ENCODE measurements around the gene UGP2.

The UGP2 gene

DNA sequence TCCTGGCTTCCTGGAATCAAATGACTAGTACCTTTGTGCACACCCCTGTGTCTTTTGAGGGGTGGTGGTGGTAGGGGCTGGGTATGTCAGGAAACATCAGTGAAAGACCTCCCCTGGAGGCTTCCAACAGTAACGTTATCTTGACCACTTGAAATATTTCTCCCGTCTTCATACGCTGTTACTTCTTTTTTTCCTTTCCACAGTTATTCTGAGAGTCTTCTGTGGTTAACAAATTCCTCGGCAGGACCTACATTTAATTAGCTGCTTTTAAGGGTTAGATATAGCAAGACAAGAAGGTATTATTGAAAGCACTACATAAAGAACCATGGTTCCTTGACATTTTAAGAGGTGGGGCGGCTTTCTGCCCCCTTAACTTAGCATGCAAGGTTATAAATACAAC lies 34.6 kb downstream of the UGP2 start:
- Histone ChIP-seq H3K4me1 (ENCODE audit: insufficient read depth, low read length) (peaks cover 8% of the 10 kb centered on the region), H3K9me3 (ENCODE audit: low read length) (peaks cover 18% of the 10 kb centered on the region), H3K4me3 (ENCODE audit: low read length) (no peak overlapping the region), H2AFZ (ENCODE audit: low read depth, low read length) (no peak overlapping the region), H3K36me3 (ENCODE audit: insufficient read depth, low read length) (peaks cover 22% of the 10 kb centered on the region), H3K27me3 (ENCODE audit: insufficient read depth, low read length) (no peaks in the 10 kb centered on the region)

DNA sequence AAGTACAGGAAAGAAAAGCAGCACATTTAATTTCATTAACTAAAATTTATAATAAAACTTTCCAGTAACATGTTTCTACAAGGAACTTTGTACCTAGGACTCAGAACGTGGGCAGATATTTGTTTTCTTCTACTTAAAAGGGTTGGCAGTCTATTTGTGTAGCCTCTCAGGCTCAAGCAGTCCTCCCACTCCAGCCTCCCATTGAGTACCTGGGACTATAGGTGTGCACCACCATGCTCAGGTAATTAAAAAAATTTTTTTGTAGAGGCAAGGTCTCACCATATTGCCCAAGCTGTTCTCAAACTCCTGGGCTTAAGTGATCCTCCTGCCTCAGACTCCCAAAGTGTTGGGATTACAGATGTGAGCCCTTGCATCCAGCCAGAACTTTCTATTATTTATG lies 36.8 kb downstream of the UGP2 start:
- H3K4me3 ChIP-seq (ENCODE audit: low read length): no peak overlapping the region
- H3K27me3 ChIP-seq (ENCODE audit: insufficient read depth, low read length): no peaks in the 10 kb centered on the region
- H3K9me3 ChIP-seq (ENCODE audit: low read length): peaks cover 9% of the 10 kb centered on the region
- peaks cover 24% of the 10 kb centered on the region for H3K36me3 ChIP-seq (ENCODE audit: insufficient read depth, low read length)
- H2AFZ ChIP-seq (ENCODE audit: low read depth, low read length): no peak overlapping the region
- H3K4me1 ChIP-seq (ENCODE audit: insufficient read depth, low read length): peaks cover 8% of the 10 kb centered on the region

DNA sequence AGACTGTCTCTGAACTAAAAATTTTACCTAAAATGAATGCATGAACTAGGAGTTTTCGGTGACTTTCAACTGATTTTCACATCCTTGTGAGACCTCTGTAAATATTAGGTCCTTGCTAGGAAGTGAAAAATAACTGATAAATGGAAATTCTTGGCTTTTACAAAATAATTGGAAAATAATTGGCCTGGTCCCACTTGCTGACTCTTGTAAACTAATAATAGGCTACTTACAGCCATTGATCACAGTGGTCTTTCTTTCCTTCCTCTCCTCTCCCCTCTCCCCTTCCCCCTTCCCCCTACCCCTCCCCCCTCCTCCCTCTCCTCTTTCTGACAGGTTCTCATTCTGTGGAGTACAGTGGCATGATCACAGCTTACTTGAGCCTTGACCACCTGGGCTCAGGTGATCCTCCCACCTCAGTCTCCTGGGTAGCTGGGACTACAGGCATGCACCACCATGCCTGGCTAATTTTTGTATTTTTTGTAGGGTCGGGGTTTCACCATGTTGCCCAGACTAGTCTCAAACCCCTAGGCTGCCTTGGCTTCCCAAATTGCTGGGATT lies 38.3 kb downstream of the UGP2 start:
- H2AFZ ChIP-seq (ENCODE audit: low read depth, low read length): no peak overlapping the region
- no peaks in the 10 kb centered on the region for H3K9me3 ChIP-seq (ENCODE audit: low read length)
- no peaks in the 10 kb centered on the region for H3K27me3 ChIP-seq (ENCODE audit: insufficient read depth, low read length)
- peaks cover 8% of the 10 kb centered on the region for H3K4me1 ChIP-seq (ENCODE audit: insufficient read depth, low read length)
- no peak overlapping the region for H3K4me3 ChIP-seq (ENCODE audit: low read length)
- H3K36me3 ChIP-seq (ENCODE audit: insufficient read depth, low read length): peaks cover 30% of the 10 kb centered on the region

DNA sequence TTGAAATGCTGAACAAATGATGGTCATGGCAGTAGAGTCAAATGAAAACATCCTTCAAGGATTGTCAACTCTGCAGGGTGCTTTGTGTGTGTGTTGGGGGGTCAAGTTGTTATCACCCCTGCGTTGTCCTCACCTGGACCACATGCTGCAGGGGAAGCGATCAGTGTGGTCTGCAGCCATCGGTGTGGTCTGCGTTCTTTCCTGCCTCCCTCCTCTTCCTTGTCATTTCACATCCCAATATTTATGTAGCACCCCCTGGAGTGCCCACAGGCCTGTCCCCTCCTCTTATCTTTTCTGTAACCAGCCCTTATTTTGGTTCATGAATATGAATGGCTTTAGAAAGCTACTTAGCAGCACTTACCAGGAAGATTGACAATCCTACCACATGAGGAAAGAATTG lies 38.9 kb downstream of the UGP2 start:
- Histone ChIP-seq H2AFZ (ENCODE audit: low read depth, low read length) (no peak overlapping the region), H3K27me3 (ENCODE audit: insufficient read depth, low read length) (no peaks in the 10 kb centered on the region), H3K4me3 (ENCODE audit: low read length) (no peak overlapping the region), H3K4me1 (ENCODE audit: insufficient read depth, low read length) (peaks cover 8% of the 10 kb centered on the region), H3K36me3 (ENCODE audit: insufficient read depth, low read length) (peaks cover 34% of the 10 kb centered on the region), H3K9me3 (ENCODE audit: low read length) (no peaks in the 10 kb centered on the region)

DNA sequence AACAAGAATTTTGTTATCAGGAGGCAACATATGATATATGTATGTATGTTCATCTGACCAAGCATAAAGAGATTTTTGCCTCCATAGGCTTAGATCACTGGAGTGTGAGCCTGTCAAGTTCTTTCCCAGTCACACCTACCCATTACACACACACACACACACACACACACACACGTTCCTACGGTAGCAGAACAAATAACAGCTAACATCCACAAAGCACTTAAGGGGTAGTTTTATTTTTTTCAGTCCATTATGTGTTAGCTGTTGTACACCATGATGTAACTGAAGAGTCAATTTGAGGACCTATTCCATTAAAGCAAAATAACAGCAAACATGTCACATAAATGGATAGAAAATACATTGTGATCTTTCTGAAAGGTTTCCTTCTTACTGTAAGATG lies 39.5 kb downstream of the UGP2 start:
- H3K4me3 ChIP-seq (ENCODE audit: low read length): no peak overlapping the region
- no peaks in the 10 kb centered on the region for H3K9me3 ChIP-seq (ENCODE audit: low read length)
- no peak overlapping the region for H2AFZ ChIP-seq (ENCODE audit: low read depth, low read length)
- H3K27me3 ChIP-seq (ENCODE audit: insufficient read depth, low read length): no peaks in the 10 kb centered on the region
- peaks cover 38% of the 10 kb centered on the region for H3K36me3 ChIP-seq (ENCODE audit: insufficient read depth, low read length)
- peaks cover 8% of the 10 kb centered on the region for H3K4me1 ChIP-seq (ENCODE audit: insufficient read depth, low read length)

DNA sequence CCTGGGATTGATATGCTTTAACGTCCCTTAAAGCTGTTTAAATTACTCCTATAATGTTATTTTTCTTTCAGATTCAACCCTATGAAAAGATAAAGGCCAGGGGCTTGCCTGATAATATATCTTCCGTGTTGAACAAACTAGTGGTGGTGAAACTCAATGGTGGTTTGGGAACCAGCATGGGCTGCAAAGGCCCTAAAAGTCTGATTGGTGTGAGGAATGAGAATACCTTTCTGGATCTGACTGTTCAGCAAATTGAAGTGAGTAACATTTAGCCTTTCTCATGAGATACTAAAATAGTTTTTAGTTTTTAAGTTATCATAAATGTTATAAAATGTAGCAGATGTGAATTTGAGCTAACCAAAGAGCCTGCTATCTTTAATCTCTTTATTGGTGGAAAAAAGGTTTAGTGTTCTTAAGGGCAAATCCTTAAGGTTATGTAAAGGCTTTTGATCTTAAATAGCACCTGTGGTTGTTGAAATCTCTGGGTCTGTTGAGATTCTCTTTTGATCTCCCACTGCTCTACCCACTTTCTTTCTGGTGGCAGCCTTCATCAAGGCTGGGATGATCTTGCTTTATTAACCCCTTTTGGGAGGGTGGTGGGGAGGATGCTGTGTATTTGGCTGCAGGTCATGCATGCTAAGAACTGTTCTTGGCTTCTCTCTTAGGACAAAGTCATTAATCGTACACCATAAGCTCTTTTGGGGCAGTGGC lies 40.9 kb downstream of the UGP2 start:
- Histone ChIP-seq H3K36me3 (ENCODE audit: insufficient read depth, low read length) (peaks cover 51% of the 10 kb centered on the region), H3K4me3 (ENCODE audit: low read length) (no peak overlapping the region), H3K4me1 (ENCODE audit: insufficient read depth, low read length) (peaks cover 8% of the 10 kb centered on the region), H3K9me3 (ENCODE audit: low read length) (no peaks in the 10 kb centered on the region), H3K27me3 (ENCODE audit: insufficient read depth, low read length) (no peaks in the 10 kb centered on the region), H2AFZ (ENCODE audit: low read depth, low read length) (no peak overlapping the region)

DNA sequence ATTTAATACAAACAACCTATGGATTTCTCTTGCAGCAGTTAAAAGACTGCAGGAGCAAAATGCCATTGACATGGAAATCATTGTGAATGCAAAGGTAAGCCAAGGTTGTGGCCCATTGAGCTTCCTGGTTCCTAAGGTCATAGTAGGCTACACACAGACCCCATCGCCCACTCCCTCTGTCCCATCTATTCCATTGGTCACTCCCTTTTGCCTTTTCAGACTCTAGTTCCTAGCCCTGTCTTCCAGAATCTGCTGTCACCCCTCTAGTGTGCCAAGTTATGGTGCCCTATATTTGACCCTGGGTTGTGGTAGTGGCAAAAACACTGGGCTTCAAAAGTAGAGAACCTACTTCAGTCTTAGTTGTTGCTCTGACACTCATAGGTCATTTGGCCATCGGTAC lies 44.7 kb downstream of the UGP2 start:
- Histone ChIP-seq H3K4me1 (ENCODE audit: insufficient read depth, low read length) (no peaks in the 10 kb centered on the region), H3K9me3 (ENCODE audit: low read length) (no peaks in the 10 kb centered on the region), H3K27me3 (ENCODE audit: insufficient read depth, low read length) (no peaks in the 10 kb centered on the region), H2AFZ (ENCODE audit: low read depth, low read length) (no peak overlapping the region), H3K36me3 (ENCODE audit: insufficient read depth, low read length) (peaks cover 85% of the 10 kb centered on the region), H3K4me3 (ENCODE audit: low read length) (no peak overlapping the region)

DNA sequence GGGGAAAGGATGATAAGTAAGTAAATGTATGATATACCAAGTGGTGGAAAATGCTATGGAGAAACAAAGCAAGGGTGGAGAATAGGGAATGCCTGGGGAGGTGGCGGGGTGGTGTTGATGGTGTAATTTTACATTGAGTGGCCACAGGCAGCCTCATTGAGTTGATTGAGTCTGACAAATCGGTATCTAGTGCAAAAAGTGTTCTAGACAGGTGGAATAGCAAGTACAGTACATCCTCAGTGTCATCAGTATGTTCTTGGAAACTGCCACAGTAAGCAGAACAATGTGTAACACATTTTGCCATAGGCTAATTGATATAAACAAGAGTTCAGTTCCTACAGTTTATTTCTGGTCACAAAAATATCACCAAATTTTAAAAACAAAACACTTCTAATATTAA lies 46.4 kb downstream of the UGP2 start:
- Histone ChIP-seq H3K4me3 (ENCODE audit: low read length) (no peak overlapping the region), H3K9me3 (ENCODE audit: low read length) (no peaks in the 10 kb centered on the region), H3K36me3 (ENCODE audit: insufficient read depth, low read length) (peaks cover 91% of the 10 kb centered on the region), H2AFZ (ENCODE audit: low read depth, low read length) (no peak overlapping the region), H3K4me1 (ENCODE audit: insufficient read depth, low read length) (no peaks in the 10 kb centered on the region), H3K27me3 (ENCODE audit: insufficient read depth, low read length) (no peaks in the 10 kb centered on the region)

DNA sequence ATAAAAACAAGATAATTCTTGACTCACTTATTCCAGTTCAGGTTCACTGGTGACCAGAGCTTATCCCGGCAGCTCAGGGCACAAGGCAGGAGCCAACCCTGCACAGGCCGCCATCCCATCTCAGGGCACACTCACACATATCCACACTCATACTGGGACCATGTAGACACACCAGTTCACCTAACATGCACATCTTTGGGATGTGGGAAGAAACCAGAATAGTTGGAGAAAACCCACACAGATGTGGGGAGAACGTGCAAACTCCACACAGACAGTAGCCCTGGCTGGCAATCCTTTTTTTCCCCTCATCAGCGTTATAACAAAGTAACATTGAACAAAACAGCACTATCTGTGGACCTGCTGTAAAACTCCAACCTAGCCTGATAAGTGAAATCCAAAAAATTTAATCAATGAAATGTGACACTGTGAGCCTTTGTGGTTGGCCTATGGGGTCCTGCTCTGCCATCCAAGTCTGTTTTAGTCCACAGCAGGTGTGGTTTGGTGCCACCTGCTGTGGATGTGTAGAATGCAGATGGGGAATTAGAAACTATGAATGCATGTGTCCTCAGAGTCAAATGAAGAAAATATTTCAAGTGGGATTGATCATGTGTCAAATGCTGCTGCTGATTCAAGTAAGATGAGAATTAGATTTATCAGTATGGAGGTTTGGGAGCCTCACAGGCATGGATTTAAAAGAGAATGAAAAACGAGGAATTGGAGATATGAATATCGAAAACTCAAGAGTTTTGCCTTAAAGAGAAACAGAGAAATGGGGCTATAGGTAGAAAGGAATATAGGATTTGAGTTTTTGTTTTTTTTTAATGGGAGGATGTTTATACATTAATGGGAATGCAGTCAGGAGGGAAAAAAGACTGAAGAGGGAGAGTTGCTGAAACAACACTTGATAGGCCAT lies 47.0 kb downstream of the UGP2 start:
- Histone ChIP-seq H3K4me1 (ENCODE audit: insufficient read depth, low read length) (no peaks in the 10 kb centered on the region), H3K36me3 (ENCODE audit: insufficient read depth, low read length) (peaks cover 91% of the 10 kb centered on the region)

DNA sequence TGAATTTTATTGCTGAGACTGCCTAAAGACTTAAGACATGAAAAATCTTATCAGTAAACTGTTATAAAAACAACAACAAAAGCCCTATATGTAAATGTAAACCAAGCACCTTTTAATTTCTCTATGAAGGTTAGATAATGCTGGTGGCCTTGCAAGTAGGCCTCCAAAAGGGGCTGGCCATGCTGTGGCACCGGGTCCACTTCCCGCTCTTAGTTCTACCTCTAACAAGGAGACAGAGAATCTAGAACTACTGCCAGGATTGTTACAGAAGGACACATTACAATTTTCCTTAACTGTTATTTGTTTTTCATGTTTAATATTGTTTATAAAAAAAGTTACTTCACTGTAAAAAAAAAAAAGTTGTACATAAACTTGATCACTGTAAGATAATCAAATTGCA lies 49.0 kb downstream of the UGP2 start:
- H2AFZ ChIP-seq (ENCODE audit: low read depth, low read length): no peak overlapping the region
- no peak overlapping the region for H3K4me3 ChIP-seq (ENCODE audit: low read length)
- H3K36me3 ChIP-seq (ENCODE audit: insufficient read depth, low read length): peaks cover 83% of the 10 kb centered on the region
- H3K4me1 ChIP-seq (ENCODE audit: insufficient read depth, low read length): no peaks in the 10 kb centered on the region
- no peaks in the 10 kb centered on the region for H3K27me3 ChIP-seq (ENCODE audit: insufficient read depth, low read length)
- no peaks in the 10 kb centered on the region for H3K9me3 ChIP-seq (ENCODE audit: low read length)

More for the DNA sequence above, 47.0 kb downstream of the UGP2 start:
- Histone ChIP-seq H3K27me3 (ENCODE audit: insufficient read depth, low read length) (no peaks in the 10 kb centered on the region), H3K4me3 (ENCODE audit: low read length) (no peak overlapping the region), H3K9me3 (ENCODE audit: low read length) (no peaks in the 10 kb centered on the region), H2AFZ (ENCODE audit: low read depth, low read length) (no peak overlapping the region)

DNA sequence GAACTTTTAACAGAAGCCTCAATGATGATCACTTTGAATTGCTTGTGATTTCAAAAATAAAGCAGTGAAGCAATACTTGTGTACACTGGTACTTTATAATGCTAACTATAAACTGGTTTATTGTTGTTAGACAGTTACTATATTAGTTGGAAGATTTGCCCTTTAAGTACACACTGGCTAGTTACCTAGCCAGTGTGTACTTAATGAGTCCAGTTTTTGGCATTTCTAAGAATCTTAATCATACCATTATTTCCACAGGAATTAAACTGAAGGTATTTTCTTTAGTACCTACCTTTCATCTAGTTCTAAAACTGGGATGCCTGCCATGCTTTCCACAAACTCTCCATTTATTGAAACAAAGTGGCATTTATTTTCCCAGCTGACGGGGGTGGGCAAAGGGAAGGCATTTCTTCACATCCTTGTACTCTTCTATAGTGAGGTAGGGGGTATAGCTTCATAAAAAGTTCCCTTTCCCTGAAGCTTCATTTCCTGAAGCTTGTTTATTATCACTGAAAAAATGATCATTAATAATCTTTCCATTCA lies 49.9 kb downstream of the UGP2 start:
- H3K4me1 ChIP-seq (ENCODE audit: insufficient read depth, low read length): no peaks in the 10 kb centered on the region
- no peaks in the 10 kb centered on the region for H3K27me3 ChIP-seq (ENCODE audit: insufficient read depth, low read length)
- H3K36me3 ChIP-seq (ENCODE audit: insufficient read depth, low read length): peaks cover 81% of the 10 kb centered on the region
- no peaks in the 10 kb centered on the region for H3K9me3 ChIP-seq (ENCODE audit: low read length)
- H3K4me3 ChIP-seq (ENCODE audit: low read length): no peak overlapping the region
- H2AFZ ChIP-seq (ENCODE audit: low read depth, low read length): no peak overlapping the region

DNA sequence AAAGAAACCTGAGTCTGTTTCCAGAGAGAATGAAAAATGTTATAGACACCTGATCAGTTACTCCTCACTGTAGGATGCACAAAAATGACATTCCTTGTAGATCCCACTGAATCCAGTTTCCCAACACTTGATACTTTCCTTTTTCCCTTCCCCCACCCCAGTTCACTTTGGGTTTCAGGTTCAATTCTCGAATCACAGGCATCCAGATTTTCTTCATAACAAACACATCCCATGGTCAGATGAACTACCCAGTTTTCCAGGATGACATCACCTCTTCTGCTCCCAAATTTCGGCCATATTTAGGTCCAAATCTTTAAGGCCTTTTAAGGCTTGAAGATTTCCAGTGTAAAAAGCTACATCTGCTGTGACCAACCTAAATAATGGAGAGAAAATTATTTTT lies 51.5 kb downstream of the UGP2 start:
- H3K27me3 ChIP-seq (ENCODE audit: insufficient read depth, low read length): no peaks in the 10 kb centered on the region
- H3K4me1 ChIP-seq (ENCODE audit: insufficient read depth, low read length): no peaks in the 10 kb centered on the region
- H3K4me3 ChIP-seq (ENCODE audit: low read length): no peak overlapping the region
- peaks cover 70% of the 10 kb centered on the region for H3K36me3 ChIP-seq (ENCODE audit: insufficient read depth, low read length)
- H3K9me3 ChIP-seq (ENCODE audit: low read length): no peaks in the 10 kb centered on the region
- H2AFZ ChIP-seq (ENCODE audit: low read depth, low read length): no peak overlapping the region

DNA sequence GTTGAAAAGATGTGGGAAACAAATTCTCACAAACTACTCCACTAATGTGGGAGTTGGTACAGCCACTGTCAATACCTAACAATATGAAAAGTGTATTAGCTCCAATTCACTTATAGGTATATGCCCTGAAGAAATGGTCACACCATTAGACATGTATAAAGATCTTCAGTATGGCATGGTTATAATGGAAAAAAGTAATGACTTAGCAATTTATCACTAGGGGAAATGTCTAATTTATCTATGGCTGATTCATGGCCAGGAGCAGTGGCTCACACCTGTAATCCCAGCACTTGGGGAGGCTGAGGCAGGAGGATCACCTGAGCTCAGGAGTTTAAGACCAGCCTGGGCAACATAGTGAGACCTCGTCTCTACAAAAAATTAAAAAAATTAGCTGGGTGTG lies 52.5 kb downstream of the UGP2 start:
- no peaks in the 10 kb centered on the region for H3K4me1 ChIP-seq (ENCODE audit: insufficient read depth, low read length)
- H3K27me3 ChIP-seq (ENCODE audit: insufficient read depth, low read length): no peaks in the 10 kb centered on the region
- no peak overlapping the region for H3K4me3 ChIP-seq (ENCODE audit: low read length)
- peaks cover 74% of the 10 kb centered on the region for H3K36me3 ChIP-seq (ENCODE audit: insufficient read depth, low read length)
- no peaks in the 10 kb centered on the region for H3K9me3 ChIP-seq (ENCODE audit: low read length)
- no peak overlapping the region for H2AFZ ChIP-seq (ENCODE audit: low read depth, low read length)

Measured in neuron (in vitro differentiated cells).